Type B pancreatic cell (in vitro differentiated cells): Measurements from ENCODE around the gene CAMK2A. TPM values are rescaled to one million over a fixed set of nuclear protein-coding genes. Genes with fewer than 3 reads are reported as not detected.

ENCODE experiments used
- DNase-seq: peaks from one replicate; pipeline ENCODE4 v3.0.0; 2021; ENCODE audit warnings: mixed read lengths; ENCODE audit not compliant: unreplicated experiment; ENCODE audit errors: extremely low spot score
- H3K27ac Mint-ChIP-seq: 2 replicates; pipeline ENCODE4 v1.8.0; 2021; ENCODE audit warnings: mild to moderate bottlenecking, mixed read lengths
- H3K27me3 Mint-ChIP-seq: 2 replicates; pipeline ENCODE4 v1.8.0; 2021; ENCODE audit warnings: mixed read lengths
- H3K36me3 Mint-ChIP-seq: 2 replicates; pipeline ENCODE4 v1.8.0; 2021; ENCODE audit warnings: mixed read lengths
- H3K4me1 Mint-ChIP-seq: one replicate; pipeline ENCODE4 v1.8.0; 2021; ENCODE audit warnings: mixed read lengths; ENCODE audit not compliant: unreplicated experiment
- H3K4me3 Mint-ChIP-seq: 2 replicates; pipeline ENCODE4 v1.8.0; 2021; ENCODE audit warnings: mild to moderate bottlenecking, mixed read lengths
- H3K9me3 Mint-ChIP-seq: 2 replicates; pipeline ENCODE4 v1.8.0; 2021; ENCODE audit warnings: mixed read lengths
- total RNA-seq: library from RNA; stranded (reverse); gene quantifications from 2 replicates; pipeline ENCODE4 v1.2.1, GENCODE V29; 2021; ENCODE audit warnings: low replicate concordance
- TF ChIP-seq, protein P1 (sequence below): fragments of 200-600 bp; sonication (generic); conservative IDR thresholded peaks from 2 replicates; pipeline ENCODE4 v1.5.0; 2021; ENCODE audit warnings: antibody characterized with exemption, mild to moderate bottlenecking

CAMK2A gene
- total RNA-seq, 1 donor from 2014 or later, result 3.7 TPM

DNA sequence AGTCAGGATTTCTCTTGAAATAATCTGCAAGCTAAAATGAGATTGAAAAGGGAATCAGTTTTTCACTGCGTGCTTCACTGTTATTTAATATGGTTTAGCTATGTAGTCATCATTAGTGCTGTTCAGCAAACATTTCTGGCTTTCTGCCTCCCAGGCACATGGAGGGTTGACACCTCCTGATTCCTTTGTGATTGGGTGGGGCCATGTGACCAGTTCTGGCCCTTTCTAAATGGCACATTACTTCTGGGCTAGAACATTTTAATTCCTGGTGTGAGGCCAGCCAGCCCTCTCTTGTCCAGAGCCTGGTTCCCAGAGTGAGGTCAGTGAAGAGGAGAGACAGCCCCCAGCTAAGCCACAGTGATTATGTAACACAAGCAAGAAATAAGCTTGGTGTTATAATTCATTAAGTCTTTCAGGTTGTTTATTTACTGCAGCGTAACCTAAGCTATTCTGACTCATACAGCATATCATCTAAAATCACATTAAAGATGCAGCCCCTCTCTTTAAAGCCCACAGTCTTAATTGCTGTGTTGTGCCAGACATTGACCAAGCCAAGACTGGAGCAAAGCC lies 30.6 kb upstream of the CAMK2A start:
- Mint-ChIP-seq H3K9me3 (no peaks in the 10 kb centered on the region), H3K27ac (peak overlapping the region; percentile 29)
- DNase-seq, result no peak

DNA sequence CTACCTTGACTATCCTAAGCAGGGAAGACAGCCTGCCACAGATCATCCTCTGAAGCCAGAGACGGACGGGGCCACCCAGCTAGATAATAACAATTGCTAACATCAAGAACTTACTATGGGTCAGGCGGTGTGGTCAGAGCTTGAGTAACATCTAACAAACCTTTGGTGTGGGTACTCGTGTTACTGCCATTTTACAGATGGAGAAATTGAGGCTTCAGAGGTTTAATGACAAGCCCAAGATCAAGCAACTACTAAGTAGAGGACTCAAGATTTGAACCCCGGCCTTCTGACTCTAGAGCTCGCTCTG lies 29.9 kb upstream of the CAMK2A start:
- no peaks in the 10 kb centered on the region for H3K9me3 Mint-ChIP-seq
- TF ChIP-seq, protein P1, sequence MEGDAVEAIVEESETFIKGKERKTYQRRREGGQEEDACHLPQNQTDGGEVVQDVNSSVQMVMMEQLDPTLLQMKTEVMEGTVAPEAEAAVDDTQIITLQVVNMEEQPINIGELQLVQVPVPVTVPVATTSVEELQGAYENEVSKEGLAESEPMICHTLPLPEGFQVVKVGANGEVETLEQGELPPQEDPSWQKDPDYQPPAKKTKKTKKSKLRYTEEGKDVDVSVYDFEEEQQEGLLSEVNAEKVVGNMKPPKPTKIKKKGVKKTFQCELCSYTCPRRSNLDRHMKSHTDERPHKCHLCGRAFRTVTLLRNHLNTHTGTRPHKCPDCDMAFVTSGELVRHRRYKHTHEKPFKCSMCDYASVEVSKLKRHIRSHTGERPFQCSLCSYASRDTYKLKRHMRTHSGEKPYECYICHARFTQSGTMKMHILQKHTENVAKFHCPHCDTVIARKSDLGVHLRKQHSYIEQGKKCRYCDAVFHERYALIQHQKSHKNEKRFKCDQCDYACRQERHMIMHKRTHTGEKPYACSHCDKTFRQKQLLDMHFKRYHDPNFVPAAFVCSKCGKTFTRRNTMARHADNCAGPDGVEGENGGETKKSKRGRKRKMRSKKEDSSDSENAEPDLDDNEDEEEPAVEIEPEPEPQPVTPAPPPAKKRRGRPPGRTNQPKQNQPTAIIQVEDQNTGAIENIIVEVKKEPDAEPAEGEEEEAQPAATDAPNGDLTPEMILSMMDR, result no peak
- no peak for DNase-seq
- H3K36me3 Mint-ChIP-seq, result no peaks in the 10 kb centered on the region
- H3K27me3 Mint-ChIP-seq, result no peaks in the 10 kb centered on the region
- H3K4me1 Mint-ChIP-seq, result peaks cover 46% of the 10 kb centered on the region
- peak overlapping the region; percentile 29 for H3K27ac Mint-ChIP-seq
- peak overlapping the region; percentile 17 for H3K4me3 Mint-ChIP-seq

More for the DNA sequence above, 30.6 kb upstream of the CAMK2A start:
- peaks cover 53% of the 10 kb centered on the region for H3K4me1 Mint-ChIP-seq
- H3K36me3 Mint-ChIP-seq, result no peaks in the 10 kb centered on the region
- TF ChIP-seq, protein P1, result no peak
- no peaks in the 10 kb centered on the region for H3K27me3 Mint-ChIP-seq
- peak overlapping the region; percentile 32 for H3K4me3 Mint-ChIP-seq

DNA sequence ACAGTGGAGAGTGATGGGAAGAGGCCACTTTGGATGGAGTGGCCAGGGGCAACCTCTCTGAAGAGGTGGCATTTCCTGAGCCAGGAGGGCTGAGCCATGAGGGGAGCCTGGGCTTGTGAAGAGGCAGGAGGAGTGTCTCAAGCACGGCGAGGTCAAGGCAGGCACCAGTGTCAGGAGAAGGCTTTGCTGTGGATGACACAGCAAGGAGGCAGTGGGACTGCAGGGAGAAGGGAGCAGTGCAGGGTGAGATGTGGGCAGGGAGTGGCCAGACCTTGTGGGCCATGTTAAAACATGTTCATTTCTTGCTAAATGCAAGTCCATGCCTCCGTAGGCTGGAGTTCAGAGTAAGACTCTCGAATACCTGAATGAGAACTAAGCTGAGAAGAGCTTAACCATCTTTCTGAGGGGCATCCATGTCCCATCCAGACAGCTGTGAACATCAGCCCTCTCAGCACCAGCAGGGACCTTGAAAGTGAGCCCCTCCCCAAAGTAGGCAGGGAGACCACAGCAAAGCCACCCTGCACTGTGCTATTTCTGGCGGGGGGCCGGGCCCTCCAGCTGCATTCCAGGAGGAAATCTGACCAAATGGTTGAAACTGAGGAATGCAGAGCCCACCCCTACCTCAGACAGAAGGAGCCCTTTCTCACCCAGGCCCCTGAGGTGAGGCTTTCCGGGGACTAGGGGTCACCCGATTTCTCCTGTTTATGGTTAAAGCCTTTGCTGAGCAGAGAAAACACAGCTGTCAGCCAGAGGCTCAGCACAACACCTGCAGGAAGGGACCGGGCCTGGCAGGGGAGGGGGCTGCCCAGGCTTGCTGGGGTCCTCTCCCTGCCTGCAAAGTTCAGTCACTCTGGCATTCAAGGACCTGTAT lies 29.3 kb upstream of the CAMK2A start:
- no peak for DNase-seq
- H3K9me3 Mint-ChIP-seq, result no peaks in the 10 kb centered on the region
- peaks cover 50% of the 10 kb centered on the region for H3K4me1 Mint-ChIP-seq
- no peaks in the 10 kb centered on the region for H3K36me3 Mint-ChIP-seq
- peak overlapping the region; percentile 10 for H3K27ac Mint-ChIP-seq
- TF ChIP-seq, protein P1, result no peak
- H3K4me3 Mint-ChIP-seq, result peak overlapping the region; percentile 17
- no peaks in the 10 kb centered on the region for H3K27me3 Mint-ChIP-seq

DNA sequence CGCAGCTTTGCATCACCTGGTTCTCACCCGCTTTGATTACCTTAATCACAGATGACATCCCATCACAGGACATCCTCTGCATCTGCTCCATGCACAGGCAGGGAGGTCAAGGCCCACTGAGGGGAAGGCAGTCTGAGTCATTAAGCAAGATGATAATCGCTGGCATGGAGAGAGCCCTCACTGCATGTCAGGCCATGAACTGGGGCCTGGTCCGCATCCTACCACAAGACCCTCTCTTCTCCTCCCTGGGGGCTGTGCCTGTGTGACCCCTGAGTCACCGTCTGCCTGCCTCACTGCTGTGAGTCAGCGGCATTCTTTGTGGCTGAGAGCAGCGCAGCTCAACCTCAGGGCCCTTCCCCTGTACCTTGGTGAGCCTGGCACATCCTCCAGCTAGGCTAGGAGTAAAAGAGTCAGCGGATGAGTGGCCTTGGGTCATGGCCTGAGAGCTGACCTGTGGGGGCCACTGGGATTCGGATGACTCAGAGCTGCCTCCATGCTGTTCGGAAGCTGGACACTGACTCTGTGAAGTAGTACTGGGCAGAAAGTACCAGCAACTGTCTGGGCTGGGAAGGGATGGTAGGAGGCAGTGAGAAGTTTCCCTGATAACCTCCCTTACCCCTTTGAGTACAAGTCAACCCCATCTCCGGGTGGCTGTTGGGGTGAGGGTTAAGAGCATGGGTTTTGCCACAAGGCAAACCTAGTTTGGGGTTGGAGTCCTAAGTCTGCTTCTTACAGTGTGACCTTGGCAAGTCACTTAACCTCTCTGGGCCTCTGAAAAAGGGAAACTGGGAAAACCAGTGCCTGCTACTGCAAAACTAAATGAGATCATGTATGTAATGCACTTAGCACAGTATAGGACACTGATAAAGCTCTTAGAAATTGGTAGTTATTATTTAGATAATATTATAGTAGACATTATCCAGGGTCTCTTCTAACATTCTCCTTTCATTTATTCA lies 27.8 kb upstream of the CAMK2A start:
- peak overlapping the region; percentile 56 for H3K27ac Mint-ChIP-seq
- H3K9me3 Mint-ChIP-seq, result no peaks in the 10 kb centered on the region
- no peaks in the 10 kb centered on the region for H3K36me3 Mint-ChIP-seq
- no peak overlapping the region for H3K4me3 Mint-ChIP-seq
- peaks cover 55% of the 10 kb centered on the region for H3K4me1 Mint-ChIP-seq
- no peaks in the 10 kb centered on the region for H3K27me3 Mint-ChIP-seq
- no peak for DNase-seq
- TF ChIP-seq, protein P1, result no peak

DNA sequence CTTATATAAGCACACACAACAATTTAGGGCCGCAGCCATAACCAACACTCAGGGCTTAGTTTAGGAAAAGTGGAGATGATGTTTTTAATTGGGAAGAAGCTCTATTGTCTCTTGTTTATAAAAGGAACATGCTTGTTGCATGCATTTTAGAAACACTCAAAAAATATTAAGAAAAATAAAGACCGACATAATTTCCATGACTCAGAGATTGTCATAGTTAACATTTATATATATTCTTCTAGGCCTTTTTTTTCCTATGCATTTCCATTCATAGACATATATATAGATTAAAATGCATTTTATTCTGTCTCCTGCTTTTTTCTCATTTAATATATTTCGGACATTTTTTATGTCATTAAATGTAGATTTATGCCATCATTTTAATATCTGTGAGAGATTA lies 26.7 kb upstream of the CAMK2A start:
- H3K4me1 Mint-ChIP-seq, result peaks cover 54% of the 10 kb centered on the region
- no peaks in the 10 kb centered on the region for H3K27me3 Mint-ChIP-seq
- no peak for DNase-seq
- no peaks in the 10 kb centered on the region for H3K9me3 Mint-ChIP-seq
- H3K27ac Mint-ChIP-seq, result no peak overlapping the region
- TF ChIP-seq, protein P1, result no peak
- no peaks in the 10 kb centered on the region for H3K36me3 Mint-ChIP-seq
- no peak overlapping the region for H3K4me3 Mint-ChIP-seq
